K562 (cell line): Measurements from ENCODE around the gene F8A1. TPM values are rescaled to one million over a fixed set of nuclear protein-coding genes. Genes with fewer than 3 reads are reported as not detected.
A peak's percentile ranks its signal among the peaks of the same experiment; 100 is the strongest.

ENCODE experiments used
- ARHGAP35 ChIP-seq: fragments of 450-650 bp; IDR thresholded peaks from 2 replicates; pipeline ENCODE4 v1.6.1; 2018; ENCODE audit not compliant: partially characterized antibody
- MCM3 ChIP-seq: fragments of 450-650 bp; IDR thresholded peaks from 2 replicates; pipeline ENCODE4 v1.6.1; 2016
- SRSF9 ChIP-seq: fragments of 200-400 bp; formaldehyde crosslinking; IDR thresholded peaks from 2 replicates; pipeline ENCODE4 v1.6.1; 2017; ENCODE audit warnings: low read depth, low read length, borderline replicate concordance
- U2AF1 ChIP-seq: fragments of 200-400 bp; formaldehyde crosslinking; optimal IDR thresholded peaks from 2 replicates; pipeline ENCODE3; 2017; ENCODE audit warnings: mild to moderate bottlenecking, low read depth, low read length, moderate library complexity
- XRCC3 ChIP-seq: fragments of 450-650 bp; IDR thresholded peaks from 2 replicates; pipeline ENCODE4 v1.6.1; 2017; ENCODE audit warnings: mild to moderate bottlenecking, moderate library complexity
- XRCC5 ChIP-seq: fragments of 200-400 bp; formaldehyde crosslinking; IDR thresholded peaks from 2 replicates; pipeline ENCODE4 v1.6.1; 2017; ENCODE audit warnings: low read depth, mild to moderate bottlenecking, low read length
- ZNF830 ChIP-seq: fragments of 250-450 bp; sonication (Bioruptor Pico); IDR thresholded peaks from 2 replicates; pipeline ENCODE4 v1.5.0; 2021; ENCODE audit warnings: mild to moderate bottlenecking
- polyA plus RNA-seq, 8 experiments: library from polyadenylated mRNA; depleted of rRNA in 4 of 8; stranded (reverse) in 5 of 8; unstranded in 3 of 8; fragments of >200 nt; fragmentation: Nextera tagmentation in 2 of 8; fragmentation: Illumina TruSeq in 1 of 8; extraction: Ambion mirVana in 2 of 8; extraction: Trizol in 1 of 8; gene quantifications; 2 replicates each; pipeline versions ENCODE4 v1.2.1 to v1.2.3, GENCODE V29; 2011 to 2014; ENCODE audit warnings: inconsistent platforms in 1 of 8, missing spikeins in 1 of 8
- total RNA-seq, 7 experiments: library from RNA; depleted of rRNA in 6 of 7; stranded (reverse); fragments of >200 nt in 6 of 7; fragmentation: Illumina TruSeq in 2 of 7; extraction: Trizol in 2 of 7; gene quantifications; 2 replicates each; pipeline versions ENCODE4 v1.2.1 to v1.2.3, GENCODE V29; 2011 to 2021; ENCODE audit warnings: low replicate concordance in 1 of 7
- TF ChIP-seq, protein P1 (sequence below): fragments of 450-650 bp; IDR thresholded peaks from 2 replicates; pipeline ENCODE4 v1.6.1; 2016
- TF ChIP-seq, protein P2 (sequence below), 2 experiments: fragments of 450-650 bp; formaldehyde crosslinking in 1 of 2; IDR thresholded peaks; 2 replicates each; pipeline versions ENCODE4 v1.4.0 to v1.6.1; 2014 to 2020; ENCODE audit warnings: mild to moderate bottlenecking in 2 of 2, borderline replicate concordance in 1 of 2, low read depth in 1 of 2
- TF ChIP-seq, protein P3 (sequence below), 2 experiments: fragments of 450-650 bp in 1 of 2; sonication (generic) in 1 of 2; formaldehyde crosslinking in 1 of 2; IDR thresholded peaks; 2 replicates each; pipeline versions ENCODE4 v1.7.1 to v1.9.0; 2016 to 2022; ENCODE audit warnings: inconsistent platforms in 1 of 2, mild to moderate bottlenecking in 1 of 2, missing genetic modification reagents in 1 of 2

Gene F8A1
- total and polyA plus RNA-seq, 9 of the 15 experiments (the other 6 are each of a cell fraction or from before 2014, with no cell fraction given) = 0.11 to 0.27 TPM; not detected in 7

DNA sequence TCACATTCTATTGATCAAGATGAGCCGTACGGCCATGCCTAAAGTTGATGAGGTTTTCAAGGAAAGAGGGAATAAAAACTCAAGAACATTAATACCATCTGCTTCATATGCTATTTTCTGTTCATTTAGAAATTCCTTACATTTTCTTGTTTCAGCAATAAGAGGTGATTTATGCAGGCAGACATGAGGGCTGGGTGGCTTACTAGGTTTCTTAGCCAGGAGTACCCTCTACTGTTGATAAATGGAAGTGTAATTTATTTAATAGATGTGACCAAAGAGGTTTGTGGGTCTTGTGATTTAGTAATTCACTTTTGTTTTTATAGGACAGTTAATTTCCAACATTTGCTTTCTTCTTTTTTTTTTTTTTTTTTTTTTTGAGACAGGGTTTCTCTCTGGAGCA, 45.3 kb upstream of the F8A1 start (continued):
- TF ChIP-seq, protein P1, sequence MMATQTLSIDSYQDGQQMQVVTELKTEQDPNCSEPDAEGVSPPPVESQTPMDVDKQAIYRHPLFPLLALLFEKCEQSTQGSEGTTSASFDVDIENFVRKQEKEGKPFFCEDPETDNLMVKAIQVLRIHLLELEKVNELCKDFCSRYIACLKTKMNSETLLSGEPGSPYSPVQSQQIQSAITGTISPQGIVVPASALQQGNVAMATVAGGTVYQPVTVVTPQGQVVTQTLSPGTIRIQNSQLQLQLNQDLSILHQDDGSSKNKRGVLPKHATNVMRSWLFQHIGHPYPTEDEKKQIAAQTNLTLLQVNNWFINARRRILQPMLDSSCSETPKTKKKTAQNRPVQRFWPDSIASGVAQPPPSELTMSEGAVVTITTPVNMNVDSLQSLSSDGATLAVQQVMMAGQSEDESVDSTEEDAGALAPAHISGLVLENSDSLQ = peak; percentile 81
- TF ChIP-seq, protein P2, sequence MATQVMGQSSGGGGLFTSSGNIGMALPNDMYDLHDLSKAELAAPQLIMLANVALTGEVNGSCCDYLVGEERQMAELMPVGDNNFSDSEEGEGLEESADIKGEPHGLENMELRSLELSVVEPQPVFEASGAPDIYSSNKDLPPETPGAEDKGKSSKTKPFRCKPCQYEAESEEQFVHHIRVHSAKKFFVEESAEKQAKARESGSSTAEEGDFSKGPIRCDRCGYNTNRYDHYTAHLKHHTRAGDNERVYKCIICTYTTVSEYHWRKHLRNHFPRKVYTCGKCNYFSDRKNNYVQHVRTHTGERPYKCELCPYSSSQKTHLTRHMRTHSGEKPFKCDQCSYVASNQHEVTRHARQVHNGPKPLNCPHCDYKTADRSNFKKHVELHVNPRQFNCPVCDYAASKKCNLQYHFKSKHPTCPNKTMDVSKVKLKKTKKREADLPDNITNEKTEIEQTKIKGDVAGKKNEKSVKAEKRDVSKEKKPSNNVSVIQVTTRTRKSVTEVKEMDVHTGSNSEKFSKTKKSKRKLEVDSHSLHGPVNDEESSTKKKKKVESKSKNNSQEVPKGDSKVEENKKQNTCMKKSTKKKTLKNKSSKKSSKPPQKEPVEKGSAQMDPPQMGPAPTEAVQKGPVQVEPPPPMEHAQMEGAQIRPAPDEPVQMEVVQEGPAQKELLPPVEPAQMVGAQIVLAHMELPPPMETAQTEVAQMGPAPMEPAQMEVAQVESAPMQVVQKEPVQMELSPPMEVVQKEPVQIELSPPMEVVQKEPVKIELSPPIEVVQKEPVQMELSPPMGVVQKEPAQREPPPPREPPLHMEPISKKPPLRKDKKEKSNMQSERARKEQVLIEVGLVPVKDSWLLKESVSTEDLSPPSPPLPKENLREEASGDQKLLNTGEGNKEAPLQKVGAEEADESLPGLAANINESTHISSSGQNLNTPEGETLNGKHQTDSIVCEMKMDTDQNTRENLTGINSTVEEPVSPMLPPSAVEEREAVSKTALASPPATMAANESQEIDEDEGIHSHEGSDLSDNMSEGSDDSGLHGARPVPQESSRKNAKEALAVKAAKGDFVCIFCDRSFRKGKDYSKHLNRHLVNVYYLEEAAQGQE (IDR thresholded peaks at IDR 0.05; ENCODE audit: borderline replicate concordance) = peak; percentile 85; the same call in 1 of the 2 replicates
- TF ChIP-seq, protein P2 (CRISPR knock-in tag; IDR thresholded peaks at IDR 0.05; ENCODE audit: low read depth) = no peak
- TF ChIP-seq SRSF9 = no peak
- TF ChIP-seq, protein P3, sequence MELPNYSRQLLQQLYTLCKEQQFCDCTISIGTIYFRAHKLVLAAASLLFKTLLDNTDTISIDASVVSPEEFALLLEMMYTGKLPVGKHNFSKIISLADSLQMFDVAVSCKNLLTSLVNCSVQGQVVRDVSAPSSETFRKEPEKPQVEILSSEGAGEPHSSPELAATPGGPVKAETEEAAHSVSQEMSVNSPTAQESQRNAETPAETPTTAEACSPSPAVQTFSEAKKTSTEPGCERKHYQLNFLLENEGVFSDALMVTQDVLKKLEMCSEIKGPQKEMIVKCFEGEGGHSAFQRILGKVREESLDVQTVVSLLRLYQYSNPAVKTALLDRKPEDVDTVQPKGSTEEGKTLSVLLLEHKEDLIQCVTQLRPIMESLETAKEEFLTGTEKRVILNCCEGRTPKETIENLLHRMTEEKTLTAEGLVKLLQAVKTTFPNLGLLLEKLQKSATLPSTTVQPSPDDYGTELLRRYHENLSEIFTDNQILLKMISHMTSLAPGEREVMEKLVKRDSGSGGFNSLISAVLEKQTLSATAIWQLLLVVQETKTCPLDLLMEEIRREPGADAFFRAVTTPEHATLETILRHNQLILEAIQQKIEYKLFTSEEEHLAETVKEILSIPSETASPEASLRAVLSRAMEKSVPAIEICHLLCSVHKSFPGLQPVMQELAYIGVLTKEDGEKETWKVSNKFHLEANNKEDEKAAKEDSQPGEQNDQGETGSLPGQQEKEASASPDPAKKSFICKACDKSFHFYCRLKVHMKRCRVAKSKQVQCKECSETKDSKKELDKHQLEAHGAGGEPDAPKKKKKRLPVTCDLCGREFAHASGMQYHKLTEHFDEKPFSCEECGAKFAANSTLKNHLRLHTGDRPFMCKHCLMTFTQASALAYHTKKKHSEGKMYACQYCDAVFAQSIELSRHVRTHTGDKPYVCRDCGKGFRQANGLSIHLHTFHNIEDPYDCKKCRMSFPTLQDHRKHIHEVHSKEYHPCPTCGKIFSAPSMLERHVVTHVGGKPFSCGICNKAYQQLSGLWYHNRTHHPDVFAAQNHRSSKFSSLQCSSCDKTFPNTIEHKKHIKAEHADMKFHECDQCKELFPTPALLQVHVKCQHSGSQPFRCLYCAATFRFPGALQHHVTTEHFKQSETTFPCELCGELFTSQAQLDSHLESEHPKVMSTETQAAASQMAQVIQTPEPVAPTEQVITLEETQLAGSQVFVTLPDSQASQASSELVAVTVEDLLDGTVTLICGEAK (IDR thresholded peaks at IDR 0.05) = no peak
- TF ChIP-seq, protein P3 (CRISPR knock-in tag; IDR thresholded peaks at IDR 0.05) = no peak
- no peak for TF ChIP-seq XRCC3
- no peak for TF ChIP-seq ZNF830 (CRISPR knock-in tag)
- no peak for TF ChIP-seq ARHGAP35
- TF ChIP-seq MCM3 = no peak
- no peak for TF ChIP-seq U2AF1
- no peak for TF ChIP-seq XRCC5
